HG03469 (cell line): ENCODE measurements around the gene NUDCD3.

Source experiments
- ATAC-seq: cut with Tn5 transposase; IDR thresholded peaks from one replicate; pipeline ENCODE4 v1.9.1; 2021; ENCODE audit warnings: mild to moderate bottlenecking, moderate library complexity, moderate number of reproducible peaks; ENCODE audit not compliant: unreplicated experiment

Gene NUDCD3

GRCh38 chr7:44385434-44386138 lies 104.9 kb downstream of the NUDCD3 start:
- no peak for ATAC-seq

GRCh38 chr7:44384586-44385433 lies 105.6 kb downstream of the NUDCD3 start:
- ATAC-seq, result no peak

GRCh38 chr7:44383566-44383965 lies 106.9 kb downstream of the NUDCD3 start:
- no peak for ATAC-seq

GRCh38 chr7:44382459-44383265 lies 107.8 kb downstream of the NUDCD3 start:
- ATAC-seq, result no peak

GRCh38 chr7:44381494-44382220 lies 108.8 kb downstream of the NUDCD3 start:
- ATAC-seq, result no peak

- no peak for ATAC-seq
Observed at GRCh38 chr7:44380831-44381493, 109.5 kb downstream of the NUDCD3 start.

- ATAC-seq, result no peak
Observed at GRCh38 chr7:44380189-44380830, 110.1 kb downstream of the NUDCD3 start.

GRCh38 chr7:44379366-44380188 lies 110.9 kb downstream of the NUDCD3 start:
- no peak for ATAC-seq

- no peak for ATAC-seq
Observed at GRCh38 chr7:44378744-44379143, 111.7 kb downstream of the NUDCD3 start.

GRCh38 chr7:44377681-44378421 lies 112.6 kb downstream of the NUDCD3 start:
- no peak for ATAC-seq

- ATAC-seq, result no peak
Observed at GRCh38 chr7:44377134-44377463, 113.4 kb downstream of the NUDCD3 start.

- ATAC-seq, result no peak
Observed at GRCh38 chr7:44376429-44377133, 113.9 kb downstream of the NUDCD3 start.

- no peak for ATAC-seq
Observed at GRCh38 chr7:44375926-44376342, 114.5 kb downstream of the NUDCD3 start.

- no peak for ATAC-seq
Observed at GRCh38 chr7:44375236-44375699, 115.2 kb downstream of the NUDCD3 start.

- no peak for ATAC-seq
Observed at GRCh38 chr7:44374007-44374763, 116.3 kb downstream of the NUDCD3 start.

GRCh38 chr7:44373418-44373740 lies 117.1 kb downstream of the NUDCD3 start:
- no peak for ATAC-seq
